ENCODE measurements around the gene ABCG1.

Gene ABCG1

GRCh38 chr21:42324896-42325295, 106.0 kb downstream of the ABCG1 start:
- no peak for DNase-seq (ENCODE audit: low spot score)

GRCh38 chr21:42330380-42331371, 111.7 kb downstream of the ABCG1 start:
- DNase-seq (ENCODE audit: low spot score): no peak

- DNase-seq (ENCODE audit: low spot score): no peak
These were observed 112.7 kb downstream of the ABCG1 start for GRCh38 chr21:42331660-42332059.

GRCh38 chr21:42332557-42333317, 113.8 kb downstream of the ABCG1 start:
- no peak for DNase-seq (ENCODE audit: low spot score)

- no peak for DNase-seq (ENCODE audit: low spot score)
These were observed 117.1 kb downstream of the ABCG1 start for GRCh38 chr21:42336054-42336453.

- no peak for DNase-seq (ENCODE audit: low spot score)
These were observed 118.3 kb downstream of the ABCG1 start for GRCh38 chr21:42337276-42337675.

- no peak for DNase-seq (ENCODE audit: low spot score)
These were observed 119.1 kb downstream of the ABCG1 start for GRCh38 chr21:42337830-42338728.

- no peak for DNase-seq (ENCODE audit: low spot score)
These were observed 120.1 kb downstream of the ABCG1 start for GRCh38 chr21:42338729-42339715.

- no peak for DNase-seq (ENCODE audit: low spot score)
These were observed 121.5 kb downstream of the ABCG1 start for GRCh38 chr21:42340187-42341050.

GRCh38 chr21:42341776-42342542, 123.0 kb downstream of the ABCG1 start:
- no peak for DNase-seq (ENCODE audit: low spot score)

- no peak for DNase-seq (ENCODE audit: low spot score)
These were observed 124.2 kb downstream of the ABCG1 start for GRCh38 chr21:42343101-42343500.

GRCh38 chr21:42343556-42343955, 124.6 kb downstream of the ABCG1 start:
- DNase-seq (ENCODE audit: low spot score): no peak

GRCh38 chr21:42343963-42344510, 125.1 kb downstream of the ABCG1 start:
- no peak for DNase-seq (ENCODE audit: low spot score)

- no peak for DNase-seq (ENCODE audit: low spot score)
These were observed 125.7 kb downstream of the ABCG1 start for GRCh38 chr21:42344631-42345030.

- no peak for DNase-seq (ENCODE audit: low spot score)
These were observed 127.5 kb downstream of the ABCG1 start for GRCh38 chr21:42346441-42346840.

Measured in GM03348 (cell line).